HG03442 (cell line): ENCODE results near the gene HIC2.
"Not testable (repeated sequence)": the region's sequence is repeated elsewhere in the genome, so short reads cannot be mapped to it uniquely, and the experiment has no call there.

ENCODE experiments used
- ATAC-seq: cut with Tn5 transposase; IDR thresholded peaks from one replicate; pipeline ENCODE4 v1.9.1; 2021; ENCODE audit warnings: mild to moderate bottlenecking, moderate library complexity; ENCODE audit not compliant: unreplicated experiment

The HIC2 gene

GRCh38 chr22:21489149-21489680, 72.0 kb downstream of the HIC2 start:
- not testable (repeated sequence) for ATAC-seq

- ATAC-seq: not testable (repeated sequence)
These were observed 73.4 kb downstream of the HIC2 start for GRCh38 chr22:21490556-21490955.

GRCh38 chr22:21492271-21492670, 75.1 kb downstream of the HIC2 start:
- ATAC-seq: not testable (repeated sequence)

GRCh38 chr22:21493789-21494782, 76.9 kb downstream of the HIC2 start:
- not testable (repeated sequence) for ATAC-seq

GRCh38 chr22:21497984-21498383, 80.8 kb downstream of the HIC2 start:
- not testable (repeated sequence) for ATAC-seq

- ATAC-seq: not testable (repeated sequence)
These were observed 81.3 kb downstream of the HIC2 start for GRCh38 chr22:21498489-21498888.

GRCh38 chr22:21499623-21500506, 82.7 kb downstream of the HIC2 start:
- ATAC-seq: not testable (repeated sequence)
